ENCODE data around the gene CTCFL. TPM values are rescaled to one million over a fixed set of nuclear protein-coding genes. Genes with fewer than 3 reads are reported as not detected.

CTCFL gene
- total RNA-seq, 1 donor from 2014 or later, result 0.21 TPM

DNA sequence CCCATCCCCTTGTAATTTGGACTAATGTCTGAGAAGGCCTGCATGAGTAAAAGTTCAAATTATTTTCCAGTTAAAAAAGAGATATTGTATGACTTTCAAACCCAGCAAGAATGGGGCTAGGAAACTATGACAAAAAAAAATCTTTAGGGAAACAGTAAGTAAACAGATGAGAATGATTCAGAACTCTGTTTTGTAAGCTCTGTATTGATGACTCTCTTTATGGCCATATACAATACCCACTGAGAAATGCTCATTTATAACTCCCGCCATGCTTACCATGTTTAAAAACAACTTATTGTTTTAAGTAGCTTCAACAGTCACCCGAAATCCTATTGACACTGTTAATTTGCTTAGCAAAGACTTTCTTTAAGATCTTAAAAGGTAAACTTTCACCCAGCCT lies 18.8 kb upstream of the CTCFL start:
- H3K27ac Mint-ChIP-seq (ENCODE audit: unreplicated experiment), result no peak overlapping the region
- DNase-seq (ENCODE audit: low spot score), result no peak
- peaks cover 4% of the 10 kb centered on the region for H3K9me3 Mint-ChIP-seq (ENCODE audit: unreplicated experiment)
- peaks cover 9% of the 10 kb centered on the region for H3K4me1 Mint-ChIP-seq (ENCODE audit: unreplicated experiment)
- H3K4me3 Mint-ChIP-seq (ENCODE audit: unreplicated experiment), result no peak overlapping the region
- no peaks in the 10 kb centered on the region for H3K36me3 Mint-ChIP-seq (ENCODE audit: low read depth, unreplicated experiment)
- H3K27me3 Mint-ChIP-seq (ENCODE audit: unreplicated experiment), result peaks cover 6% of the 10 kb centered on the region
- TF ChIP-seq, protein P1, sequence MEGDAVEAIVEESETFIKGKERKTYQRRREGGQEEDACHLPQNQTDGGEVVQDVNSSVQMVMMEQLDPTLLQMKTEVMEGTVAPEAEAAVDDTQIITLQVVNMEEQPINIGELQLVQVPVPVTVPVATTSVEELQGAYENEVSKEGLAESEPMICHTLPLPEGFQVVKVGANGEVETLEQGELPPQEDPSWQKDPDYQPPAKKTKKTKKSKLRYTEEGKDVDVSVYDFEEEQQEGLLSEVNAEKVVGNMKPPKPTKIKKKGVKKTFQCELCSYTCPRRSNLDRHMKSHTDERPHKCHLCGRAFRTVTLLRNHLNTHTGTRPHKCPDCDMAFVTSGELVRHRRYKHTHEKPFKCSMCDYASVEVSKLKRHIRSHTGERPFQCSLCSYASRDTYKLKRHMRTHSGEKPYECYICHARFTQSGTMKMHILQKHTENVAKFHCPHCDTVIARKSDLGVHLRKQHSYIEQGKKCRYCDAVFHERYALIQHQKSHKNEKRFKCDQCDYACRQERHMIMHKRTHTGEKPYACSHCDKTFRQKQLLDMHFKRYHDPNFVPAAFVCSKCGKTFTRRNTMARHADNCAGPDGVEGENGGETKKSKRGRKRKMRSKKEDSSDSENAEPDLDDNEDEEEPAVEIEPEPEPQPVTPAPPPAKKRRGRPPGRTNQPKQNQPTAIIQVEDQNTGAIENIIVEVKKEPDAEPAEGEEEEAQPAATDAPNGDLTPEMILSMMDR (IDR thresholded peaks at IDR 0.05; ENCODE audit: unreplicated experiment), result no peak

DNA sequence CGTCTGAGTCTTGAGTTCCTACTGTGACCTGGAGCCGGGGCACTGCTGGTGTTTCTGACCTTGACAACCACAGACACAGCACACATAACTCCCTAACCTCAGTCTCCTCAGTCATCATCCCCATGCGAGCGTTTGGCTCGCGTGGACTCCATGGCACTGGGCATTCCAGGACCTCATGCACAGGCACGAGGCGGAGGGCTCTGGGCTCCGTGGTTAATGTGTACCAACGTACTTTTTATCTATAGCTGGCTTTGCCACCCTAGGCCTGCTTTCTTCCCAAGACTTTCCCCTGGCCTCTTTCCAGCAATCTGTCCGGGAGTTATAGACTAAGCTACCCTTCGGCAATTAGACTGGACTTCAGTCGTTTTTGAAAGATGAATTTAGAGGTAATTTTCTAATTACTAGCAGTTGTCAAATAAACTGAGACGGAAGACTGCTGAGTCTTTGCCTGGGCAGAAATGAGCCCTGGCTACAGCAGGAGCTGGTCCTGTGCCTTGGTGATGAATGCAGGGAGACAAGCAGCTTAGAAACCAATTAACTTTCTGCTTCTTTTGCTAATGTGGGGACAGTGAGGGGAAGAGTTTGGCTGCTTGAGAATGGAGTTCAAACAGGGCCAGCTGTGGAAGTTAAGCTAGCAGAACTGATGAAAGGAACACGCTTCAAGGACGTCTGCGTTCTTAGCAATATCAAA lies 16.1 kb upstream of the CTCFL start:
- peaks cover 4% of the 10 kb centered on the region for H3K27me3 Mint-ChIP-seq (ENCODE audit: unreplicated experiment)
- TF ChIP-seq, protein P1 (IDR thresholded peaks at IDR 0.05; ENCODE audit: unreplicated experiment), result no peak
- H3K4me1 Mint-ChIP-seq (ENCODE audit: unreplicated experiment), result peaks cover 4% of the 10 kb centered on the region
- H3K4me3 Mint-ChIP-seq (ENCODE audit: unreplicated experiment), result no peak overlapping the region
- H3K36me3 Mint-ChIP-seq (ENCODE audit: low read depth, unreplicated experiment), result no peaks in the 10 kb centered on the region
- peaks cover 4% of the 10 kb centered on the region for H3K9me3 Mint-ChIP-seq (ENCODE audit: unreplicated experiment)
- H3K27ac Mint-ChIP-seq (ENCODE audit: unreplicated experiment), result no peak overlapping the region
- no peak for DNase-seq (ENCODE audit: low spot score)

DNA sequence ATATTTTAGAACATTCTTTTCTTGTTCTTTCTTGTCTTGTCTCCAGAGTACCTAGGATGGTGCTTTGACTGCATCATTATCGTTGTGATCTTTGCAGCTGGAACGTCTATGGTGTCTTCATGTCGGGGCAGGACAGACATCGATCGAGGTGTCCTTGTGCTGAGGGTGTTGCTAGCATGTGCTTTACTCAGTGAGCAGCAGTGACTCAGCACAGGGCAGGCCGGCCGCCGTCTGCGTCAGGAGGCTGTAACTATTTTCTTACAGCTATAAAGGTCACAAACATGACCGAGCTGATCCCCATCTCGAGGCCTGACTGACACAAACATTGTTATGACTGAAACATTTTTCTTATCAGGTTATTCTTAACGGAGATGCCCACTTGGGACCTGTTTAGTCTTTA lies 14.9 kb upstream of the CTCFL start:
- no peak for DNase-seq (ENCODE audit: low spot score)
- peaks cover under 1% of the 10 kb centered on the region for H3K4me1 Mint-ChIP-seq (ENCODE audit: unreplicated experiment)
- no peak overlapping the region for H3K4me3 Mint-ChIP-seq (ENCODE audit: unreplicated experiment)
- TF ChIP-seq, protein P1 (IDR thresholded peaks at IDR 0.05; ENCODE audit: unreplicated experiment), result no peak
- peaks cover 4% of the 10 kb centered on the region for H3K27me3 Mint-ChIP-seq (ENCODE audit: unreplicated experiment)
- peaks cover 4% of the 10 kb centered on the region for H3K9me3 Mint-ChIP-seq (ENCODE audit: unreplicated experiment)
- no peak overlapping the region for H3K27ac Mint-ChIP-seq (ENCODE audit: unreplicated experiment)
- H3K36me3 Mint-ChIP-seq (ENCODE audit: low read depth, unreplicated experiment), result no peaks in the 10 kb centered on the region

DNA sequence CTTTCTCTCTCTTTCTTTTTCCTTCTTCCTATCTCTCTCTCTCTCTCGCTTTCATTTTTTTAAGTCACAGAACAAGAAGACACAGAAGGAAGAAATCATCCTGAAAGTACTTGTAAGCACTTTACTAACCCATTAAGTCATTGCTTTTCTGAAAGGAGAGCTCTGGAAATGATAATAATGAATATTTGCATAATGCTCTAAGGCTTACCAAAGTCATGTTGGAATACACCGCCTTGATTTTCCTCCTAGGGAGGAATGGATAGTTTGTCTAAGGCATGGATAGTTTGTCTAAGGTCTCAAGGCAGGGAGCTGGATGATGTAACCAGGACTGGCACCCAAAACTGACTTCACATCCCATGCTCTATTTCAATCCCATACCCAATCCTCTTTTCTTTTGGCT lies 12.9 kb upstream of the CTCFL start:
- H3K27me3 Mint-ChIP-seq (ENCODE audit: unreplicated experiment), result peaks cover 4% of the 10 kb centered on the region
- no peak overlapping the region for H3K27ac Mint-ChIP-seq (ENCODE audit: unreplicated experiment)
- H3K9me3 Mint-ChIP-seq (ENCODE audit: unreplicated experiment), result peaks cover 4% of the 10 kb centered on the region
- TF ChIP-seq, protein P1 (IDR thresholded peaks at IDR 0.05; ENCODE audit: unreplicated experiment), result no peak
- no peak for DNase-seq (ENCODE audit: low spot score)
- H3K4me1 Mint-ChIP-seq (ENCODE audit: unreplicated experiment), result no peaks in the 10 kb centered on the region
- no peak overlapping the region for H3K4me3 Mint-ChIP-seq (ENCODE audit: unreplicated experiment)
- H3K36me3 Mint-ChIP-seq (ENCODE audit: low read depth, unreplicated experiment), result peaks cover 7% of the 10 kb centered on the region

Data from endothelial cell (in vitro differentiated cells).